ENCODE measurements around the gene DEFB123.
"Not testable (repeated sequence)": the region's sequence is repeated elsewhere in the genome, so short reads cannot be mapped to it uniquely, and the experiment has no call there.

The DEFB123 gene, protein sequence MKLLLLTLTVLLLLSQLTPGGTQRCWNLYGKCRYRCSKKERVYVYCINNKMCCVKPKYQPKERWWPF

DNA sequence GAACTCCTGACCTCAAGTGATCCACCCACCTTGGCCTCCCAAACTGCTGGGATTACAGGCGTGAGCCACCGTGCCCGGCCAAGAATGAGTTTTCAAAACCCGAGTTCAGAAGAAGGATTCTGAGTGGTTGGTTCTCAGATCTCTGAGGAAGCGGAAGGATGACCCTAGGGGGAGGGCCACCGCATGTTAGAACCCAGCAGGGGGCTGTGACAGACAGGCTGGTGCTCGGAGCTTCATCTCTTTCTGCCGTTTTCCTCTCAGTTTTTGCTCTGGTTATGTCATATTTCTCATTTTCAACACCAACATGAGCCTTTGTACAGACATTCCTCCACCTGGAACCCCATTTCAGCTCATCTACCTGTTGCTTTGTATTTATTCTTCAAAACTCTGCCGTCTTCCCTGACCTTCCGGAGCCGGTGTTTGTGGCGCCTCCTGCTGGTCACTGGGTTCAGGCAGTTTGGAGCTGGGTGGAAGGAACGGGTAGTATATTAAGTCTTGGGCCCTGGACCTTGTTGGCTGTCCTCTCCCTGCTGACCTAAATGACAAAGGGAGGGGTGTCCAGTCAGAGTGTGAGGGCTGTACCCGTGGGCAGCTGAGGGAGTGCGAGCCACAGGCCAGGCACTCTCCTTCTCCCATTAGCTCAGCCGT lies at the start of gene DEFB123:
Gene DEFB123, plus strand, starts transcription at position 621 of the 648 bp plus-strand sequence. CDS start 67 bp downstream, outside the sequence.
- Histone ChIP-seq H3K36me3 (ENCODE audit: control insufficient read depth, insufficient read depth, low read length) (no peaks in the 10 kb centered on the region), H3K9ac (ENCODE audit: low read depth, low read length) (no peak within 1 kb of the TSS), H3K4me1 (ENCODE audit: control insufficient read depth, insufficient read depth, low read length) (no peaks in the 10 kb centered on the region), H3K4me3 (ENCODE audit: low read depth, low read length) (no peak within 1 kb of the TSS), H3K27me3 (ENCODE audit: control insufficient read depth, insufficient read depth, low read length) (no peaks in the 10 kb centered on the region), H3K9me3 (ENCODE audit: control insufficient read depth, insufficient read depth, low read length) (peaks cover 9% of the 10 kb centered on the region)

- H3K4me1 ChIP-seq (ENCODE audit: control insufficient read depth, insufficient read depth, low read length) = no peaks in the 10 kb centered on the region
- no peak overlapping the region for H3K9ac ChIP-seq (ENCODE audit: low read depth, low read length)
- peaks cover 24% of the 10 kb centered on the region for H3K9me3 ChIP-seq (ENCODE audit: control insufficient read depth, insufficient read depth, low read length)
- H3K36me3 ChIP-seq (ENCODE audit: control insufficient read depth, insufficient read depth, low read length) = no peaks in the 10 kb centered on the region
- H3K27me3 ChIP-seq (ENCODE audit: control insufficient read depth, insufficient read depth, low read length) = no peaks in the 10 kb centered on the region
- no peak overlapping the region for H3K4me3 ChIP-seq (ENCODE audit: low read depth, low read length)
Observed at GRCh38 chr20:31392836-31393235, 47.6 kb upstream of the DEFB123 start.

DNA sequence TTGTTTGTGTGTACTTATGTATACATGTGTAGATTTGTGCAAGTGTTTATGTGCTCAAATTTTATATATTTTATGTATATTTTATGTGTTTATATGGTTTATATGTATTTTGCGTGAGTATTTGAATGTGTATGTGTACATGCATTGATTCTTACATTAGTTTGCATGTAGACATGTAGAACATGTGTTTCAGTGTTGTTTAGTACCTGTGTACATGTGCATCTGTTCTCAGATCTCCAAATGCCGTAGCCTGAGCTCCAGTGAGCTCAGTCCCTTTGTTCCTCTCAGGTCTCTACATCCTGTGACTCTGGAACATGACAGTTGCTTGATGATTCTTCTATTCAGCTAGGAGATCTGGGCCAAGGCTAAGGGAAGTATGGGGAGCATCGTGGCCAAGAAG lies 45.5 kb upstream of the DEFB123 start:
- no peak overlapping the region for H3K9ac ChIP-seq (ENCODE audit: low read depth, low read length)
- H3K9me3 ChIP-seq (ENCODE audit: control insufficient read depth, insufficient read depth, low read length) = peaks cover 24% of the 10 kb centered on the region
- no peak overlapping the region for H3K4me3 ChIP-seq (ENCODE audit: low read depth, low read length)
- no peaks in the 10 kb centered on the region for H3K36me3 ChIP-seq (ENCODE audit: control insufficient read depth, insufficient read depth, low read length)
- no peaks in the 10 kb centered on the region for H3K27me3 ChIP-seq (ENCODE audit: control insufficient read depth, insufficient read depth, low read length)
- H3K4me1 ChIP-seq (ENCODE audit: control insufficient read depth, insufficient read depth, low read length) = no peaks in the 10 kb centered on the region

DNA sequence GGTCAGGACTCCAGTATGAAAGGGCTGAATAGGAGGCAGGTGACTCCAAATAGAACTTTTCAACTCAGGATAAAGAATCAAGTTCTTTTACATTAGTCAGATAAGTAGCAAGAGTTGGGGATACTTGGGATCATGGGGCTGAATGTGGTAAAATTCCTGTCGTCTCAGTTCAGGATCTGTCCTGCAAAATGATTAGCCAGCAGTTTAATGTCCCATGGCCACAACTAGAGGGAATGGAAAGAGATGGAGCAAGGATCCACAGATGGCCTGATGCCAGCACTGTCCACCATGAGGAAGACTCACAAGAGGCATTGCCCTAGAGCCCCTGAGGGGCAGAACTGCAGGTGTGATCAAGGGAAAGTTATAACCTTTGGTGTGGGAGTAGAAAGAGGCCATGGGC lies 36.5 kb upstream of the DEFB123 start:
- Histone ChIP-seq H3K9ac (ENCODE audit: low read depth, low read length) (no peak overlapping the region), H3K4me1 (ENCODE audit: control insufficient read depth, insufficient read depth, low read length) (no peaks in the 10 kb centered on the region), H3K27me3 (ENCODE audit: control insufficient read depth, insufficient read depth, low read length) (no peaks in the 10 kb centered on the region), H3K9me3 (ENCODE audit: control insufficient read depth, insufficient read depth, low read length) (peaks cover 3% of the 10 kb centered on the region), H3K4me3 (ENCODE audit: low read depth, low read length) (no peak overlapping the region), H3K36me3 (ENCODE audit: control insufficient read depth, insufficient read depth, low read length) (no peaks in the 10 kb centered on the region)

- H3K27me3 ChIP-seq (ENCODE audit: control insufficient read depth, insufficient read depth, low read length) = no peaks in the 10 kb centered on the region
- no peak within 1 kb of the TSS for H3K4me3 ChIP-seq (ENCODE audit: low read depth, low read length)
- H3K4me1 ChIP-seq (ENCODE audit: control insufficient read depth, insufficient read depth, low read length) = no peaks in the 10 kb centered on the region
- H3K36me3 ChIP-seq (ENCODE audit: control insufficient read depth, insufficient read depth, low read length) = no peaks in the 10 kb centered on the region
- H3K9me3 ChIP-seq (ENCODE audit: control insufficient read depth, insufficient read depth, low read length) = peaks cover 6% of the 10 kb centered on the region
- H3K9ac ChIP-seq (ENCODE audit: low read depth, low read length) = no peak within 1 kb of the TSS
Observed at GRCh38 chr20:31406115-31406514, 34.3 kb upstream of the DEFB123 start, which contains the start of gene DEFB121. TSS of gene DEFB121 (minus strand) at chr20:31406215. CDS start at chr20:31406152, 63 bp downstream.

- Histone ChIP-seq H3K4me1 (ENCODE audit: control insufficient read depth, insufficient read depth, low read length) (no peaks in the 10 kb centered on the region), H3K9ac (ENCODE audit: low read depth, low read length) (no peak overlapping the region), H3K36me3 (ENCODE audit: control insufficient read depth, insufficient read depth, low read length) (no peaks in the 10 kb centered on the region), H3K27me3 (ENCODE audit: control insufficient read depth, insufficient read depth, low read length) (no peaks in the 10 kb centered on the region), H3K4me3 (ENCODE audit: low read depth, low read length) (no peak overlapping the region), H3K9me3 (ENCODE audit: control insufficient read depth, insufficient read depth, low read length) (peaks cover 9% of the 10 kb centered on the region)
Observed at GRCh38 chr20:31410011-31410410, 30.4 kb upstream of the DEFB123 start.

GRCh38 chr20:31414381-31414780 lies 26.1 kb upstream of the DEFB123 start:
- Histone ChIP-seq H3K27me3 (ENCODE audit: control insufficient read depth, insufficient read depth, low read length) (no peaks in the 10 kb centered on the region), H3K9ac (ENCODE audit: low read depth, low read length) (no peak overlapping the region)

GRCh38 chr20:31415653-31416052 lies 24.8 kb upstream of the DEFB123 start:
- H3K4me3 ChIP-seq (ENCODE audit: low read depth, low read length) = no peak overlapping the region
- H3K27me3 ChIP-seq (ENCODE audit: control insufficient read depth, insufficient read depth, low read length) = no peaks in the 10 kb centered on the region
- H3K9ac ChIP-seq (ENCODE audit: low read depth, low read length) = no peak overlapping the region
- H3K9me3 ChIP-seq (ENCODE audit: control insufficient read depth, insufficient read depth, low read length) = peaks cover 17% of the 10 kb centered on the region
- no peaks in the 10 kb centered on the region for H3K4me1 ChIP-seq (ENCODE audit: control insufficient read depth, insufficient read depth, low read length)
- no peaks in the 10 kb centered on the region for H3K36me3 ChIP-seq (ENCODE audit: control insufficient read depth, insufficient read depth, low read length)

More at GRCh38 chr20:31414381-31414780, 26.1 kb upstream of the DEFB123 start:
- no peaks in the 10 kb centered on the region for H3K4me1 ChIP-seq (ENCODE audit: control insufficient read depth, insufficient read depth, low read length)
- no peak overlapping the region for H3K4me3 ChIP-seq (ENCODE audit: low read depth, low read length)
- no peaks in the 10 kb centered on the region for H3K36me3 ChIP-seq (ENCODE audit: control insufficient read depth, insufficient read depth, low read length)
- peaks cover 11% of the 10 kb centered on the region for H3K9me3 ChIP-seq (ENCODE audit: control insufficient read depth, insufficient read depth, low read length)

- H3K9ac ChIP-seq (ENCODE audit: low read depth, low read length) = no peak overlapping the region
- no peaks in the 10 kb centered on the region for H3K27me3 ChIP-seq (ENCODE audit: control insufficient read depth, insufficient read depth, low read length)
- H3K4me1 ChIP-seq (ENCODE audit: control insufficient read depth, insufficient read depth, low read length) = no peaks in the 10 kb centered on the region
- H3K4me3 ChIP-seq (ENCODE audit: low read depth, low read length) = no peak overlapping the region
- peaks cover 16% of the 10 kb centered on the region for H3K9me3 ChIP-seq (ENCODE audit: control insufficient read depth, insufficient read depth, low read length)
- H3K36me3 ChIP-seq (ENCODE audit: control insufficient read depth, insufficient read depth, low read length) = no peaks in the 10 kb centered on the region
Observed at GRCh38 chr20:31418307-31418706, 22.1 kb upstream of the DEFB123 start.

- no peaks in the 10 kb centered on the region for H3K27me3 ChIP-seq (ENCODE audit: control insufficient read depth, insufficient read depth, low read length)
- peaks cover 7% of the 10 kb centered on the region for H3K9me3 ChIP-seq (ENCODE audit: control insufficient read depth, insufficient read depth, low read length)
- no peaks in the 10 kb centered on the region for H3K36me3 ChIP-seq (ENCODE audit: control insufficient read depth, insufficient read depth, low read length)
- H3K9ac ChIP-seq (ENCODE audit: low read depth, low read length) = no peak overlapping the region
- H3K4me1 ChIP-seq (ENCODE audit: control insufficient read depth, insufficient read depth, low read length) = no peaks in the 10 kb centered on the region
- no peak overlapping the region for H3K4me3 ChIP-seq (ENCODE audit: low read depth, low read length)
Observed at GRCh38 chr20:31425797-31426196, 14.6 kb upstream of the DEFB123 start.

DNA sequence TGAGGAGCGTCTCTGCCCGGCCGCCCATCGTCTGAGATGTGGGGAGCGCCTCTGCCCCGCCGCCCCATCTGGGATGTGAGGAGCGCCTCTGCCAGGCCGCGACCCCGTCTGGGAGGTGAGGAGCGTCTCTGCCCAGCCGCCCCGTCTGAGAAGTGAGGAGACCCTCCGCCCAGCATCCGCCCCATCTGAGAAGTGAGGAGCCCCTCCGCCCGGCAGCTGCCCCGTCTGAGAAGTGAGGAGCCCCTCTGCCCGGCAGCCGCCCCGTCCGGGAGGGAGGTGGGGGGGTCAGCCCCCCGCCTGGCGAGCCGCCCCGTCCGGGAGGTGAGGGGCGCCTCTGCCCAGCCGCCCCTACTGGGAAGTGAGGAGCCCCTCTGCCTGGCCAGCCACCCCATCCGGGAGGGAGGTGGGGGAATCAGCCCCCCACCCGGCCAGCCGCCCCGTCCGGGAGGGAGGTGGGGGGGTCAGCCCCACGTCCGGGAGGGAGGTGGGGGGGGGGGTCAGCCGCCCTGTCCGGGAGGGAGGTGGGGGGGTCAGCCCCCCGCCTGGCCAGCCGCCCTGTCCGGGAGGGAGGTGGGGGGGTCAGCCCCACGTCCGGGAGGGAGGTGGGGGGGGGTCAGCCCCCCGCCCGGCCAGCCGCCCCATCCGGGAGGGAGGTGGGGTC lies 13.4 kb upstream of the DEFB123 start:
- H3K9me3 ChIP-seq (ENCODE audit: control insufficient read depth, insufficient read depth, low read length); H3K4me3 ChIP-seq (ENCODE audit: low read depth, low read length); H3K27me3 ChIP-seq (ENCODE audit: control insufficient read depth, insufficient read depth, low read length); H3K4me1 ChIP-seq (ENCODE audit: control insufficient read depth, insufficient read depth, low read length); H3K36me3 ChIP-seq (ENCODE audit: control insufficient read depth, insufficient read depth, low read length); H3K9ac ChIP-seq (ENCODE audit: low read depth, low read length): not testable (repeated sequence)

DNA sequence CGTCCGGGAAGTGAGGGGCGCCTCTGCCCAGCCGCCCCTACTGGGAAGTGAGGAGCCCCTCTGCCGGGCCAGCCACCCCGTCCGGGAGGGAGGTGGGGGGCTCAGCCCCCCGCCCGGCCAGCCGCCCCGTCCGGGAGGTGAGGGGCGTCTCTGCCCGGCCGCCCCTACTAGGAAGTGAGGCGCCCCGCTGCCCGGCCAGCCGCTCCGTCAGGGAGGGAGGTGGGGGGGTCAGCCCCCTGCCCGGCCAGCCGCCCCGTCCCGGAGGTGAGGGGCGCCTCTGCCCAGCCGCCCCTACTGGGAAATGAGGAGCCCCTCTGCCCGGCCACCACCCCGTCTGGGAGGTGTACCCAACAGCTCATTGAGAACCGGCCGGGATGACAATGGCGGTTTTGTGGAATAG lies 12.9 kb upstream of the DEFB123 start:
- H3K4me1 ChIP-seq (ENCODE audit: control insufficient read depth, insufficient read depth, low read length); H3K4me3 ChIP-seq (ENCODE audit: low read depth, low read length); H3K27me3 ChIP-seq (ENCODE audit: control insufficient read depth, insufficient read depth, low read length); H3K9ac ChIP-seq (ENCODE audit: low read depth, low read length); H3K36me3 ChIP-seq (ENCODE audit: control insufficient read depth, insufficient read depth, low read length); H3K9me3 ChIP-seq (ENCODE audit: control insufficient read depth, insufficient read depth, low read length): not testable (repeated sequence)

All from iPS-15b (cell line).